Brain microvascular endothelial cell (primary cell): ENCODE measurements around the gene CUX1.

Experiments used
- DNase-seq: peaks from one replicate; pipeline ENCODE4 v3.0.0-alpha.2; 2020
- H3K27ac ChIP-seq: fragments of 250-450 bp; sonication (Bioruptor Pico); 2 replicates; pipeline ENCODE4 v1.5.1; 2020; ENCODE audit warnings: mild to moderate bottlenecking, moderate library complexity
- H3K27me3 ChIP-seq: fragments of 250-450 bp; sonication (Bioruptor Pico); replicated peaks from 2 replicates; pipeline ENCODE4 v1.5.1; 2020; ENCODE audit warnings: mild to moderate bottlenecking
- H3K36me3 ChIP-seq: fragments of 250-450 bp; sonication (Bioruptor Pico); replicated peaks from 2 replicates; pipeline ENCODE4 v1.5.1; 2020; ENCODE audit warnings: mild to moderate bottlenecking
- H3K4me3 ChIP-seq: 2 replicates; pipeline ENCODE4 v1.5.1; 2011; ENCODE audit warnings: low read depth, mild to moderate bottlenecking, control low read depth, low read length, moderate library complexity
- in situ Hi-C: cut with HindIII; loops from 2 replicates; pipeline ENCODE4 v1.10.0; 2017; ENCODE audit warnings: low sequenced_read_pairs, low pct_ligation_motif_present
- TF ChIP-seq, protein P1 (sequence below): IDR thresholded peaks from 2 replicates; pipeline ENCODE4 v1.5.1; 2011; ENCODE audit warnings: low read depth, mild to moderate bottlenecking, moderate library complexity, low read length, control low read depth, inconsistent platforms; ENCODE audit errors: missing control alignments

CUX1 gene

DNA sequence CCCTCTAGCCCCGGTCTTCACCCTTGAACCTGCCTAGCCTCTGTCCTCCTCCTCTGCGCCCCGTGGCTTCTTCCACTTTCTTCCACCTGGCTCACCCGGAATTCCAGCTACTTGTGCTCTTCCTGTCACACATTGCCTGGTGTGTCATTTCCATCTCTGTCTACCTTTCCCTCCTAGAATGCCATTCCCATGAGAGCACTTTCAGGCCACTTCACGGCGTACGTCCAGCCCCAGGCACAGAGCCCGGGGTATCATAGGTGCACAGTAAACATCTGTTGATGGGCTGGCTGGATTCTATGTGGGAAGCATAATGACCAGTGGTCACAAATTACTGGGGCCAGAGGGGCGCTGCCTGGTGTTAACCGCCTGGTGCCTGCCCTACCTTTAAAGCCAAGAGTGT is 161.3 kb downstream of the CUX1 start:
- Histone ChIP-seq H3K4me3 (no peak overlapping the region), H3K27ac (no peak overlapping the region), H3K36me3 (no peaks in the 10 kb centered on the region), H3K27me3 (no peaks in the 10 kb centered on the region)
- no peak for DNase-seq
- TF ChIP-seq, protein P1, sequence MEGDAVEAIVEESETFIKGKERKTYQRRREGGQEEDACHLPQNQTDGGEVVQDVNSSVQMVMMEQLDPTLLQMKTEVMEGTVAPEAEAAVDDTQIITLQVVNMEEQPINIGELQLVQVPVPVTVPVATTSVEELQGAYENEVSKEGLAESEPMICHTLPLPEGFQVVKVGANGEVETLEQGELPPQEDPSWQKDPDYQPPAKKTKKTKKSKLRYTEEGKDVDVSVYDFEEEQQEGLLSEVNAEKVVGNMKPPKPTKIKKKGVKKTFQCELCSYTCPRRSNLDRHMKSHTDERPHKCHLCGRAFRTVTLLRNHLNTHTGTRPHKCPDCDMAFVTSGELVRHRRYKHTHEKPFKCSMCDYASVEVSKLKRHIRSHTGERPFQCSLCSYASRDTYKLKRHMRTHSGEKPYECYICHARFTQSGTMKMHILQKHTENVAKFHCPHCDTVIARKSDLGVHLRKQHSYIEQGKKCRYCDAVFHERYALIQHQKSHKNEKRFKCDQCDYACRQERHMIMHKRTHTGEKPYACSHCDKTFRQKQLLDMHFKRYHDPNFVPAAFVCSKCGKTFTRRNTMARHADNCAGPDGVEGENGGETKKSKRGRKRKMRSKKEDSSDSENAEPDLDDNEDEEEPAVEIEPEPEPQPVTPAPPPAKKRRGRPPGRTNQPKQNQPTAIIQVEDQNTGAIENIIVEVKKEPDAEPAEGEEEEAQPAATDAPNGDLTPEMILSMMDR, result no peak
- in situ Hi-C loops, result no loop called here

DNA sequence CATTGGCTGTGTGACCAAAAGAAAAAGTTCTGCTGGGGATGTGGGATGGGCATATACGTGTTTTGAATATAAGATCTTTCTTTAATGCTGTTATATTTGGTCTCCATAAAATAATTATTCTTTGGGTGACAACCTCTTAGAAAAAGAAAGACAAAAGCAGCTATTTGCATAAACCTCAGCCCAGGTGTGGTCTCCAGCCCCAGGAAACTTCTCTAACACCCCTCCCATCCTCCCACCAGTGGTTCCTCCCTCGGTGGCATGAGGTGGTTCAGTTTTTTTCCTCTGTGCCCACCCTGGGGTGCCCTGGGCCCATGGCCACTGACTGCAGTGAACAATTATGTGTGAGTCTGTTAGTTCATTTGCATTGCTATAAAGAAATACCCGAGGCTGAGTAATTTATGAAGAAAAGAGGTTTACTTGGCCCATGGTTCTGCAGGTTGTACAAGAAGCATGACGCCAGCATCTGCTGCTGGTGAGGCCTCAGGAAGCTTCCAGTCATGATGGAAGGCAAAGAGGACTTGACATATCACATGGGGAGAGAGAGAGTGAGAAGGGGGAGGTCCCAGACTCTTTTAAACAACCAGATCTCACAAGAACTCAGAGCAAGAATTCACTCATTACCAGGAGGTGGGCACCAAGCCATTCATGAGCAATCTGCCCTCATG is 165.9 kb downstream of the CUX1 start:
- TF ChIP-seq, protein P1, result no peak
- Histone ChIP-seq H3K4me3 (no peak overlapping the region), H3K27me3 (no peaks in the 10 kb centered on the region), H3K27ac (no peak overlapping the region), H3K36me3 (no peaks in the 10 kb centered on the region)
- in situ Hi-C loops, result no loop called here
- no peak for DNase-seq

- Histone ChIP-seq H3K4me3 (no peak overlapping the region), H3K27ac (no peak overlapping the region), H3K27me3 (no peaks in the 10 kb centered on the region), H3K36me3 (no peaks in the 10 kb centered on the region)
- TF ChIP-seq, protein P1, result no peak
- in situ Hi-C loops, result no loop called here
- DNase-seq, result no peak
Observed at GRCh38 chr7:101984133-101984879, 166.9 kb downstream of the CUX1 start.

DNA sequence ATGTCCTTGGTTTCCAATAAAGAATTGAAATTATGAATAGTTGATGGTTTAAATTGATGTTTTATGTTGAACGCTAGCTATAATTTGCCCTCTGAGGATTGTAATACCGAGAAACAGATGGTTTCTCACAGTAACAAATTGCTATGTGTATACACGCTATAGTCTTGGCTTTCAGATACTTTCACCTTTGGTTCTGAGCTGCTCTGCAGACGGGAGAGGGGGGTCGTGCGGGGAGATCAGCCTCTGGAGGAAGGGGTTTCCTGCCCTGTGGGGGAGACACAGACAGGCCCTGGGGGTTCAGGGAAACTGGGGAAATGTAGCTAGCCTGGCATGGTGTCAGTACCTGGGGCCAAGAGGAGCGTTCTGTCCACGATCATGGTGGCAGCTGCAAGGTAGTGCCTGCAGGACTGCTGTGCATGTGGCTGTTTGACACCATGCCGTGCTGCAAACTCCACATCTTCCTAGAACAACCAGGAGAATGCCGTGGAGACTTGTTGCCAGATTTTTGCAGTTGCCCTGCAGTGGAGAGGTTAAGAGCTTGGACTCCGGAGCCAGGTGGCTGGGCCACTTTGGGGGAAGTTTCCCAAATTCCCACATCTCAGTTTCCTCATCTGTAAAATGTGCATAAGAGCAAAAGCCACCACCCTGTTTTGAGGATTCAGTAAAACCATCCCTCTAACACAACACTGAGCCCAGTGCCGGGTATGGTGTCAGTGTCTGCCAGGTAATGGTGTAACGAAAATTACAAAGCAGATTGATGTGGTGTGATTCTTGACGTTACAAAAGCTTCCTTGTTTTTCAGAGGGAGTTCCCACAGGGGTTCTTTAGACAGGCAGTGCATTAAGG is 167.9 kb downstream of the CUX1 start:
- no peak for DNase-seq
- in situ Hi-C loops, result no loop called here

GRCh38 chr7:101985903-101986734 is 168.7 kb downstream of the CUX1 start:
- Histone ChIP-seq H3K4me3 (no peak overlapping the region), H3K36me3 (no peaks in the 10 kb centered on the region), H3K27ac (no peak overlapping the region), H3K27me3 (no peaks in the 10 kb centered on the region)
- TF ChIP-seq, protein P1, result no peak
- DNase-seq, result no peak
- in situ Hi-C loops, result no loop called here

More for the DNA sequence above, 167.9 kb downstream of the CUX1 start:
- Histone ChIP-seq H3K27ac (no peak overlapping the region), H3K36me3 (no peaks in the 10 kb centered on the region), H3K27me3 (no peaks in the 10 kb centered on the region), H3K4me3 (no peak overlapping the region)
- TF ChIP-seq, protein P1, result no peak
